Lower leg skin (tissue), 4 donors: ENCODE data around the gene CKMT2. TPM values are rescaled to one million over a fixed set of nuclear protein-coding genes. Genes with fewer than 3 reads are reported as not detected.

ENCODE experiments used
- DNase-seq, 2 donors: peaks; one replicate each; pipeline ENCODE4 v3.0.0-alpha.2; 2019; ENCODE audit warnings: low spot score in 2 of 2
- H3K4me3 ChIP-seq: fragments of 200-600 bp; sonication (generic); 2 replicates; pipeline ENCODE4 v1.5.1; 2017; ENCODE audit warnings: mild to moderate bottlenecking, low read depth; ENCODE audit not compliant: poor library complexity, severe bottlenecking
- POLR2A ChIP-seq, 2 donors: fragments of 450-650 bp; IDR thresholded peaks; one replicate each; pipeline ENCODE4 v1.6.1; 2016 to 2017; ENCODE audit warnings: antibody characterized with exemption in 2 of 2, mild to moderate bottlenecking in 1 of 2, moderate library complexity in 1 of 2
- WGBS, 2 donors: methylation state at CpG; one replicate each; pipeline ENCODE4 v1.1.5; 2018; 5-methylcytosine and 5-hydroxymethylcytosine counted together
- intact Hi-C: fragments of 100-400 bp; cut with DNase I; formaldehyde crosslinking; loops from one replicate; pipeline ENCODE4 v1.15.0; 2023; ENCODE audit warnings: low total_unique reads
- total RNA-seq, 4 donors: library from RNA; depleted of rRNA; stranded (reverse); fragments of >200 nt; gene quantifications; one replicate each; pipeline ENCODE4 v1.1.0, GENCODE V29; 2016
- TF ChIP-seq, protein P1 (sequence below), 3 donors: fragments of 450-650 bp; IDR thresholded peaks; one replicate each; pipeline ENCODE4 v1.5.1; 2016; ENCODE audit warnings: antibody characterized with exemption in 3 of 3, mild to moderate bottlenecking in 3 of 3, moderate library complexity in 2 of 3

Gene CKMT2
- total RNA-seq, 4 donors from 2014 or later, result 4.0 to 19.7 (median 7.8) TPM

DNA sequence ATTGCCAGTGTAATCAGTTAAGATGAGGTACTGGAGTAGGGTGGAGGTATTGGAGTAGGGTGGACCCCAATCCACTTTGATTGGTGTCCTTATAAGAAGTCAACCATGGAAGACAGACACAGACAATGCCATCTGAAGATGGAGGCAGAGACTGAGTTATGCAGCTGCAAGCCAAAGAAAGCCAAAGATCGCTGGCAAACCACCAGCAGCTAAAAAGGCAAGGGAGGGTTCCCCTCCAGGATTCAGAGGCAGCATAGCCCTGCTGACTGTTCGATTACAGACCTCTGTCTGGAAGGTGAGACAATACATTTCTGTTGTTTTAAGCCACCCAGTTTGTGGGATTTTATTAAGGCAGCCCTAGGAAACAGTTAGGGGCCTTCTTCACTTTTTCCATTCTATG lies 30.5 kb upstream of the CKMT2 start:
- H3K4me3 ChIP-seq, result no peak overlapping the region
- WGBS, 2 donors, result 33 to 37% methylated on average over 2 of the region's 2 CpGs
- intact Hi-C loops, result no loop called here
- DNase-seq, result no peak
- TF ChIP-seq, protein P1, sequence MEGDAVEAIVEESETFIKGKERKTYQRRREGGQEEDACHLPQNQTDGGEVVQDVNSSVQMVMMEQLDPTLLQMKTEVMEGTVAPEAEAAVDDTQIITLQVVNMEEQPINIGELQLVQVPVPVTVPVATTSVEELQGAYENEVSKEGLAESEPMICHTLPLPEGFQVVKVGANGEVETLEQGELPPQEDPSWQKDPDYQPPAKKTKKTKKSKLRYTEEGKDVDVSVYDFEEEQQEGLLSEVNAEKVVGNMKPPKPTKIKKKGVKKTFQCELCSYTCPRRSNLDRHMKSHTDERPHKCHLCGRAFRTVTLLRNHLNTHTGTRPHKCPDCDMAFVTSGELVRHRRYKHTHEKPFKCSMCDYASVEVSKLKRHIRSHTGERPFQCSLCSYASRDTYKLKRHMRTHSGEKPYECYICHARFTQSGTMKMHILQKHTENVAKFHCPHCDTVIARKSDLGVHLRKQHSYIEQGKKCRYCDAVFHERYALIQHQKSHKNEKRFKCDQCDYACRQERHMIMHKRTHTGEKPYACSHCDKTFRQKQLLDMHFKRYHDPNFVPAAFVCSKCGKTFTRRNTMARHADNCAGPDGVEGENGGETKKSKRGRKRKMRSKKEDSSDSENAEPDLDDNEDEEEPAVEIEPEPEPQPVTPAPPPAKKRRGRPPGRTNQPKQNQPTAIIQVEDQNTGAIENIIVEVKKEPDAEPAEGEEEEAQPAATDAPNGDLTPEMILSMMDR (IDR thresholded peaks at IDR 0.05), result no peak
- no peak for TF ChIP-seq POLR2A (IDR thresholded peaks at IDR 0.05)

DNA sequence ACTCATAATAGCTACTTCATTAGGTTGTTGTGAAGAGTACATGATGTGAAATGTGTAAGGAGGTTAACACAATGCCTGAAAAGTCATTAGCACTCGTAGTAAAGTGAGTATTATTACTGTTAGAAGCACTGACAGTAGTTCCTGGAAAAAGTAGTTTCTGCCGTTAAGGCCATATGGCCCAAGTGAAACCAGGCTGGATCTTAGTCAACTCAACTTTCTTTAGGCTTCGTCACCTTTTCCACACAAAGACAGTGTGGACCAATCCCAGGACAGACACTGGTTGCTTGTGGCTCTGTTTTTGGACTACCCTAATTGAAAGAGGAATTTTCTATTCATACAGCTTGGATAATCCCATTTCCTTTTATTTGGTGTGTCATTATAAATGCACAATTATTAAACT lies 29.4 kb upstream of the CKMT2 start:
- H3K4me3 ChIP-seq, result no peak overlapping the region
- intact Hi-C loops, result no loop called here
- TF ChIP-seq, protein P1 (IDR thresholded peaks at IDR 0.05), result no peak
- TF ChIP-seq POLR2A (IDR thresholded peaks at IDR 0.05), result no peak
- WGBS, 2 donors, result 77 to 81% methylated on average over 3 of the region's 3 CpGs
- DNase-seq, result no peak

DNA sequence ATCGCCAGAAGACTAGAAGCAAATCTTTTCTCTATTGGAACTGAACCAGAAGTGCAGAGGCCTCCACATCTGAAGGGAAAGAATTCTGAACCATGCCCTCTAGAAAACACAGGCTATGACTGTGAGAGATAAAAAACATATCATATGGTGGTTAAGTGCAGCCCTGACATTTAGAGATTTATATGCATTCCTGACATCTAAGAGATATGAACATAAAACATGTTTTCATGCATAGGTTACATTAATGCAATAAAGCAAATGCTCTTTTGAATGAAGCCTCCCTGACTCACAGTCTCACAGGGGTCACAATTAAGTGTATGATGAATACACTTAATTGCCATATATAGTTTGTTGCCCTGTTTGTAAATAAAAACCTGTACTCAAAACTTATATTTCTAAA lies 28.9 kb upstream of the CKMT2 start:
- no peak for TF ChIP-seq POLR2A (IDR thresholded peaks at IDR 0.05)
- TF ChIP-seq, protein P1 (IDR thresholded peaks at IDR 0.05), result no peak
- whole genome bisulfite sequencing, 2 donors, result 88 to 95% methylated on average over 1 of the region's 1 CpG
- DNase-seq, result no peak
- no peak overlapping the region for H3K4me3 ChIP-seq
- intact Hi-C loops, result no loop called here

DNA sequence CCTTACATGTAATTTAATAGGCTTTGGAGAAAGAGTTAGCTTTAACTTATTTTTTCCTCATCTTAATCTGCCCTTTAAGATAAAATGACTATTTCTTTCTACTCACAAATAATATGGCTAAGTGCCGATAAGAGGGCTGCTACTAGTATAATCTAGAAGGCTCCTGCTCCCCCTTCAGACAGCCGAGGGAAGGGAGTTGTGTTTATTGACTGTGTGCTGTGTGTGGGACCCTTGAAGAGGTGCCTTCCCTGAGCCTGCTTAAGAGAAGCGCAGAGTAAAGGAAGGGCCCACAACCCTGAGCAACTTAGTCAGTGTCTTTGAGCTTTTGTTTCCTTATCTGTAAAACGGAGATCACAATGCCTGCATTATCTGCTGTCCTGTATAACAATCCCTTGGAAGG lies 28.1 kb upstream of the CKMT2 start:
- intact Hi-C loops, result no loop called here
- no peak overlapping the region for H3K4me3 ChIP-seq
- no peak for TF ChIP-seq POLR2A (IDR thresholded peaks at IDR 0.05)
- TF ChIP-seq, protein P1 (IDR thresholded peaks at IDR 0.05), result no peak
- WGBS, 2 donors, result 91 to 92% methylated on average over 4 of the region's 4 CpGs
- DNase-seq, result no peak

DNA sequence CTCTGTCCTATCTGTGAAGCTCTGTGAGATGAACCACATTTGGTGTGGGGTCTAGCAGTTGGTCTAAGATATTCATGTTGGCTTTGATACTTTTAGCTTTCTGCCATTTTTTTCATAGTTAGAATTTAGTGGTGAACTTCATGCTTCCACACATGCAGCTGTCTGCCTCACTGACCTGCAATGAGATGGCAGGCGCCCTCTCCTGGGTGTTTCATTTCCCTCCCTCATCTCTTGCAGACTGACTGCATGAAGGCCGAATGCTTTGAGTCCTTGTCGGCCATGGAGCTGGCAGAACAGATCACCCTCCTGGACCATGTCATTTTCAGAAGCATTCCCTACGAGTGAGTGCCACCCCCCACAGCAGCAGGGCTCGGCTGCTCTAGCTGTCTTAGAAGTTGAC lies 26.1 kb upstream of the CKMT2 start:
- intact Hi-C loops, result no loop called here
- TF ChIP-seq POLR2A (IDR thresholded peaks at IDR 0.05), result no peak
- TF ChIP-seq, protein P1 (IDR thresholded peaks at IDR 0.05), result no peak
- no peak overlapping the region for H3K4me3 ChIP-seq
- WGBS, 2 donors, result 79 to 80% methylated on average over 5 of the region's 5 CpGs
- DNase-seq, result no peak

DNA sequence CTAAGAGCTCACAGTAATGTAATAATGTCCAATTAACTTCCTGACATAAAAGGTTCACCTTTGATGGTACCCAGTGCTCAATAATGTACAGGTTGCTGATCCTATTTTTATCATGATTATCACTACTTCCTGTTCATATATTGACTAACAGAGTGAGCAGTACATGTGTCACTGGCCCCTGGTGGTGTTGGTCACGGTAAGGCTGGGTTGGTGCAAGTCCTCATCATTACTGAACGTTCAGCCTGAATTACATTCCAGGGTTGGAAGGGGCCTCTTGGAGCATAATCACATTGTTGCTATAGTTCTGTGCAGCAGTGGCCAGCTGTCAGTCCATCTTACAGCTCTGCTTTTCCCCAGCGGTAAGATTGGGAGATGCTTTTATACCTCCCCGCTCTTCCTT lies 24.2 kb upstream of the CKMT2 start:
- 88 to 92% methylated on average over 4 of the region's 4 CpGs for WGBS, 2 donors
- H3K4me3 ChIP-seq, result no peak overlapping the region
- TF ChIP-seq POLR2A (IDR thresholded peaks at IDR 0.05), result no peak
- TF ChIP-seq, protein P1 (IDR thresholded peaks at IDR 0.05), result no peak
- DNase-seq, result no peak
- intact Hi-C loops, result no loop called here
